HEK293 (cell line): ENCODE data around the gene FBXO21.

Experiments used
- CTCF ChIA-PET: fragments of 350-600 bp; formaldehyde crosslinking; extraction: SDS; loops from one replicate; lab custom pipeline; 2021; ENCODE audit warnings: antibody characterized with exemption; lab: Yijun Ruan, JAX
- POLR2A ChIA-PET: fragments of 300-600 bp; formaldehyde crosslinking; extraction: SDS; loops from one replicate; lab custom pipeline; 2020; ENCODE audit warnings: antibody characterized with exemption, inconsistent platforms; lab: Yijun Ruan, JAX
- H3K27ac ChIP-seq: fragments of 200-500 bp; sonication (Bioruptor generic); 2 replicates; pipeline ENCODE4 v1.5.1; 2014; ENCODE audit warnings: low read depth, low read length, control low read depth, inconsistent platforms; ENCODE audit errors: extremely low read depth
- H3K36me3 ChIP-seq, 2 experiments: fragments of 200-500 bp in 1 of 2; sonication (Bioruptor generic) in 1 of 2; 1 replicate in 1 of 2; 2 replicates in 1 of 2; pipeline ENCODE4 v1.5.1; 2014 to 2017; ENCODE audit warnings: inconsistent platforms in 2 of 2, low read length in 2 of 2; ENCODE audit not compliant: control insufficient read depth in 2 of 2, insufficient read depth in 1 of 2
- H3K4me1 ChIP-seq: fragments of 200-500 bp; sonication (Bioruptor generic); 2 replicates; pipeline ENCODE4 v1.5.1; 2014; ENCODE audit warnings: mild to moderate bottlenecking, low read length, inconsistent platforms; ENCODE audit not compliant: control insufficient read depth, insufficient read depth
- H3K4me3 ChIP-seq: 2 replicates; pipeline ENCODE4 v1.5.1; 2011; ENCODE audit warnings: low read depth, mild to moderate bottlenecking, control low read depth, low read length, moderate library complexity
- H3K9me3 ChIP-seq: fragments of 200-500 bp; sonication (Bioruptor generic); 2 replicates; pipeline ENCODE4 v1.5.1; 2014; ENCODE audit warnings: low read depth, low read length, inconsistent platforms; ENCODE audit not compliant: control insufficient read depth, insufficient read depth
- ELK4 ChIP-seq: IDR thresholded peaks from 2 replicates; pipeline ENCODE4 v1.6.1; 2011; ENCODE audit warnings: mild to moderate bottlenecking, low read depth, low read length, borderline replicate concordance
- HOXA7 ChIP-seq: sonication (generic); formaldehyde crosslinking; IDR thresholded peaks from 2 replicates; pipeline ENCODE4 v1.8.1; 2022; ENCODE audit warnings: missing genetic modification reagents, borderline replicate concordance
- KLF7 ChIP-seq: fragments of 450-650 bp; formaldehyde crosslinking; IDR thresholded peaks from 2 replicates; pipeline ENCODE4 v1.5.1; 2016; ENCODE audit warnings: missing biosample characterization, missing genetic modification characterization, borderline replicate concordance
- OVOL3 ChIP-seq: fragments of 450-650 bp; formaldehyde crosslinking; IDR thresholded peaks from 2 replicates; pipeline ENCODE4 v1.5.1; 2016; ENCODE audit warnings: missing biosample characterization, missing genetic modification characterization
- WT1 ChIP-seq: fragments of 450-650 bp; formaldehyde crosslinking; IDR thresholded peaks from 2 replicates; pipeline ENCODE4 v1.5.1; 2016; ENCODE audit warnings: missing biosample characterization, missing genetic modification characterization
- YY2 ChIP-seq: fragments of 450-650 bp; formaldehyde crosslinking; IDR thresholded peaks from 2 replicates; pipeline ENCODE4 v1.5.1; 2016; ENCODE audit warnings: missing biosample characterization, missing genetic modification characterization
- ZBTB10 ChIP-seq: fragments of 450-650 bp; formaldehyde crosslinking; IDR thresholded peaks from 2 replicates; pipeline ENCODE4 v1.5.1; 2016; ENCODE audit warnings: missing biosample characterization, missing genetic modification characterization
- ZNF114 ChIP-seq: fragments of 450-650 bp; formaldehyde crosslinking; IDR thresholded peaks from 2 replicates; pipeline ENCODE4 v1.5.0; 2017; ENCODE audit warnings: missing biosample characterization, missing genetic modification characterization
- ZNF146 ChIP-seq: fragments of 450-650 bp; formaldehyde crosslinking; IDR thresholded peaks from 2 replicates; pipeline ENCODE4 v1.5.1; 2016; ENCODE audit warnings: missing biosample characterization, missing genetic modification characterization
- ZNF202 ChIP-seq: fragments of 450-650 bp; formaldehyde crosslinking; IDR thresholded peaks from 2 replicates; pipeline ENCODE4 v1.5.1; 2016; ENCODE audit warnings: missing biosample characterization, missing genetic modification characterization, borderline replicate concordance
- ZNF24 ChIP-seq: fragments of 450-650 bp; formaldehyde crosslinking; IDR thresholded peaks from 2 replicates; pipeline ENCODE4 v1.5.1; 2016; ENCODE audit warnings: missing biosample characterization, missing genetic modification characterization
- ZNF311 ChIP-seq: fragments of 450-650 bp; formaldehyde crosslinking; IDR thresholded peaks from 2 replicates; pipeline ENCODE4 v1.5.1; 2017; ENCODE audit warnings: missing biosample characterization, missing genetic modification characterization, borderline replicate concordance
- ZNF324 ChIP-seq: fragments of 450-650 bp; formaldehyde crosslinking; IDR thresholded peaks from 2 replicates; pipeline ENCODE4 v1.5.1; 2016; ENCODE audit warnings: missing biosample characterization, missing genetic modification characterization
- ZNF580 ChIP-seq: fragments of 450-650 bp; formaldehyde crosslinking; IDR thresholded peaks from 2 replicates; pipeline ENCODE4 v1.5.1; 2016; ENCODE audit warnings: missing biosample characterization, missing genetic modification characterization
- ZNF654 ChIP-seq: fragments of 450-650 bp; formaldehyde crosslinking; IDR thresholded peaks from 2 replicates; pipeline ENCODE4 v1.5.1; 2016; ENCODE audit warnings: low read depth, missing biosample characterization, missing genetic modification characterization
- ZNF692 ChIP-seq: fragments of 450-650 bp; formaldehyde crosslinking; IDR thresholded peaks from 2 replicates; pipeline ENCODE4 v1.5.1; 2016; ENCODE audit warnings: missing biosample characterization, missing genetic modification characterization
- TF ChIP-seq, protein P1 (sequence below): fragments of 450-650 bp; formaldehyde crosslinking; IDR thresholded peaks from 2 replicates; pipeline ENCODE4 v1.5.1; 2016; ENCODE audit warnings: missing biosample characterization, missing genetic modification characterization, low read depth
- TF ChIP-seq, protein P2 (sequence below): fragments of 450-650 bp; IDR thresholded peaks from 2 replicates; pipeline ENCODE4 v1.5.1; 2018; ENCODE audit warnings: missing biosample characterization, mild to moderate bottlenecking, missing genetic modification characterization

Gene FBXO21

DNA sequence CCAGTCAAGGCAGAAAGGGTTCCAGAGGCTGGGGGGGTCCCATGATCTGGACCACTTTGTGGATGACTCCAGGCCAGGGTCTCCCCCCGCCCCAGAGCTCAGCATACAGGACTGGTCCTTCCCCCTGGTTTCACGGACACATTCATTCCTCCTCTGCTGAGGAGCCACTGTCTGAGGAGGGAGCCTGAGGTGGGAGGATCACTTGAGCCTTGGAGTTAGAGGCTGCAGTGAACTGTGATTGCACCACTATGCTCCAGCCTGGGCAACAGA is 97.8 kb downstream of the FBXO21 start:
- Histone ChIP-seq H3K9me3 (no peaks in the 10 kb centered on the region; the same call in 1 of the 2 replicates), H3K36me3 (no peaks in the 10 kb centered on the region), H3K4me3 (no peak overlapping the region), H3K4me1 (no peaks in the 10 kb centered on the region; the same call in 1 of the 2 replicates), H3K27ac (no peak overlapping the region)
- ChIA-PET POLR2A (no interaction called here), CTCF (interaction anchor here (0.6 kb wide), 1 partner anchor 1240 kb away, joined by 3 read pairs; no protein-coding TSS in a partner anchor)
- TF ChIP-seq ZNF24 (tag by site-specific recombination) (no peak), KLF7 (tag by site-specific recombination) (no peak), ZNF114 (no peak), HOXA7 (no peak), ZNF654 (no peak), OVOL3 (tag by site-specific recombination) (no peak), ZNF580 (tag by site-specific recombination) (no peak), WT1 (tag by site-specific recombination) (no peak), ZBTB10 (tag by site-specific recombination) (no peak), ZNF324 (tag by site-specific recombination) (no peak), ZNF202 (no peak), ZNF311 (tag by site-specific recombination) (no peak), ZNF692 (tag by site-specific recombination) (no peak), ZNF146 (no peak), ELK4 (no peak), YY2 (tag by site-specific recombination) (no peak)
- TF ChIP-seq, protein P1, sequence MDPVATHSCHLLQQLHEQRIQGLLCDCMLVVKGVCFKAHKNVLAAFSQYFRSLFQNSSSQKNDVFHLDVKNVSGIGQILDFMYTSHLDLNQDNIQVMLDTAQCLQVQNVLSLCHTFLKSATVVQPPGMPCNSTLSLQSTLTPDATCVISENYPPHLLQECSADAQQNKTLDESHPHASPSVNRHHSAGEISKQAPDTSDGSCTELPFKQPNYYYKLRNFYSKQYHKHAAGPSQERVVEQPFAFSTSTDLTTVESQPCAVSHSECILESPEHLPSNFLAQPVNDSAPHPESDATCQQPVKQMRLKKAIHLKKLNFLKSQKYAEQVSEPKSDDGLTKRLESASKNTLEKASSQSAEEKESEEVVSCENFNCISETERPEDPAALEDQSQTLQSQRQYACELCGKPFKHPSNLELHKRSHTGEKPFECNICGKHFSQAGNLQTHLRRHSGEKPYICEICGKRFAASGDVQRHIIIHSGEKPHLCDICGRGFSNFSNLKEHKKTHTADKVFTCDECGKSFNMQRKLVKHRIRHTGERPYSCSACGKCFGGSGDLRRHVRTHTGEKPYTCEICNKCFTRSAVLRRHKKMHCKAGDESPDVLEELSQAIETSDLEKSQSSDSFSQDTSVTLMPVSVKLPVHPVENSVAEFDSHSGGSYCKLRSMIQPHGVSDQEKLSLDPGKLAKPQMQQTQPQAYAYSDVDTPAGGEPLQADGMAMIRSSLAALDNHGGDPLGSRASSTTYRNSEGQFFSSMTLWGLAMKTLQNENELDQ (tag by site-specific recombination), result no peak
- TF ChIP-seq, protein P2, sequence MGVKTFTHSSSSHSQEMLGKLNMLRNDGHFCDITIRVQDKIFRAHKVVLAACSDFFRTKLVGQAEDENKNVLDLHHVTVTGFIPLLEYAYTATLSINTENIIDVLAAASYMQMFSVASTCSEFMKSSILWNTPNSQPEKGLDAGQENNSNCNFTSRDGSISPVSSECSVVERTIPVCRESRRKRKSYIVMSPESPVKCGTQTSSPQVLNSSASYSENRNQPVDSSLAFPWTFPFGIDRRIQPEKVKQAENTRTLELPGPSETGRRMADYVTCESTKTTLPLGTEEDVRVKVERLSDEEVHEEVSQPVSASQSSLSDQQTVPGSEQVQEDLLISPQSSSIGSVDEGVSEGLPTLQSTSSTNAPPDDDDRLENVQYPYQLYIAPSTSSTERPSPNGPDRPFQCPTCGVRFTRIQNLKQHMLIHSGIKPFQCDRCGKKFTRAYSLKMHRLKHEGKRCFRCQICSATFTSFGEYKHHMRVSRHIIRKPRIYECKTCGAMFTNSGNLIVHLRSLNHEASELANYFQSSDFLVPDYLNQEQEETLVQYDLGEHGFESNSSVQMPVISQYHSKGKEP (tag by site-specific recombination), result no peak
